Right lobe of liver (tissue), 4 donors: Measurements from ENCODE around the gene NEO1.

Experiments used
- POLR2A ChIP-seq: fragments of 450-650 bp; IDR thresholded peaks from one replicate; pipeline ENCODE4 v1.6.1; 2017; ENCODE audit warnings: antibody characterized with exemption, mild to moderate bottlenecking
- TF ChIP-seq, protein P1 (sequence below), 4 donors: fragments of 200-600 bp in 3 of 4; fragments of 450-650 bp in 1 of 4; IDR thresholded peaks; one replicate each; pipeline versions ENCODE4 v1.5.1 to v1.8.0; 2016 to 2022; ENCODE audit warnings: antibody characterized with exemption in 4 of 4, mild to moderate bottlenecking in 2 of 4
- donor health status: DM: no; HTN: no; CAD: no.
- donor health status: DM: no; HTN: no; CAD: no.
- donor health status: DM: no; HTN: yes; CAD: no.

DNA sequence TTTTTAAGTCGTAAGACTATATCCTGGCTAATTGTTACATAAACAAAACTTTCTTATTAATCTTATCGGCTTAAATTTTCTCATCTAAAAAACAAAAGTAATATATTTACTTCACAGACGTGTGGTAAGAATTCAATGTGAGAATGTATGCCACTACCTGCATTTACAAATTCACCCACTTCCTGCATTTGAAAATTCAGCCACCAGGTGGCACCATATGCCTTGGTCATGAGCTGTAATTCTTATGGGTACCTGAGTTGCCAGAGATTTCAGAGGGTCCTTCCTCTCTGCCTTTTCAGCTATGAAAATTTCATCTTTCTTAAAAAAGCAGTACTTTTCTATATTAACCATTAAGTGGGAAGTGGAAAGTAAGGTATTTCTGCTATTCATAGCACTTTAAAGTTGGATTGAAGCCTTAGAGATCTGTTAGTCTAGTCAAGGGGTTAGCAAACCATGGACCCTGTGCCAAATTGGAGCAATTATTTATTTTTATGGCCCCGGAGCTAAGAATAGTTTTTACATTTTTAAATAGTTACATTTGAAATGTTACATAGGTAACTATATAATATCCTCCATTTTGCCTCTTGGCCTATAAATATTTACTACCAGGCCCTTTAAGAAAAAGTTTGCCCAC, 188.7 kb downstream of the NEO1 start:
- TF ChIP-seq, protein P1, sequence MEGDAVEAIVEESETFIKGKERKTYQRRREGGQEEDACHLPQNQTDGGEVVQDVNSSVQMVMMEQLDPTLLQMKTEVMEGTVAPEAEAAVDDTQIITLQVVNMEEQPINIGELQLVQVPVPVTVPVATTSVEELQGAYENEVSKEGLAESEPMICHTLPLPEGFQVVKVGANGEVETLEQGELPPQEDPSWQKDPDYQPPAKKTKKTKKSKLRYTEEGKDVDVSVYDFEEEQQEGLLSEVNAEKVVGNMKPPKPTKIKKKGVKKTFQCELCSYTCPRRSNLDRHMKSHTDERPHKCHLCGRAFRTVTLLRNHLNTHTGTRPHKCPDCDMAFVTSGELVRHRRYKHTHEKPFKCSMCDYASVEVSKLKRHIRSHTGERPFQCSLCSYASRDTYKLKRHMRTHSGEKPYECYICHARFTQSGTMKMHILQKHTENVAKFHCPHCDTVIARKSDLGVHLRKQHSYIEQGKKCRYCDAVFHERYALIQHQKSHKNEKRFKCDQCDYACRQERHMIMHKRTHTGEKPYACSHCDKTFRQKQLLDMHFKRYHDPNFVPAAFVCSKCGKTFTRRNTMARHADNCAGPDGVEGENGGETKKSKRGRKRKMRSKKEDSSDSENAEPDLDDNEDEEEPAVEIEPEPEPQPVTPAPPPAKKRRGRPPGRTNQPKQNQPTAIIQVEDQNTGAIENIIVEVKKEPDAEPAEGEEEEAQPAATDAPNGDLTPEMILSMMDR (IDR thresholded peaks at IDR 0.05) = peak; percentile 84 to 94 (median 92)
- TF ChIP-seq POLR2A = no peak
